K562 (cell line): Measurements from ENCODE around the gene UTRN. TPM values are rescaled to one million over a fixed set of nuclear protein-coding genes. Genes with fewer than 3 reads are reported as not detected.

Source experiments
- ATAC-seq: fragments of 200-7000 bp; cut with Tn5 transposase; 3 replicates; pipeline ENCODE4 v1.9.1; 2020; ENCODE audit warnings: moderate library complexity
- BruUV-seq: library from RNA; stranded (reverse); fragments of 400-500 nt; replicated peaks from 2 replicates; lab custom pipeline; 2021; lab: Mats Ljungman, UMichigan
- CTCF ChIA-PET: fragments of 300-600 bp; formaldehyde crosslinking; extraction: SDS; loops from one replicate; lab custom pipeline; 2021; ENCODE audit warnings: low intra/inter-chr PET ratio; lab: Yijun Ruan, JAX
- POLR2A ChIA-PET: fragments of 300-600, 350-650 bp; sonication (Branson Sonifier 250); formaldehyde crosslinking; extraction: SDS; loops from one replicate; lab custom pipeline; 2021; ENCODE audit warnings: antibody characterized with exemption, inconsistent platforms; lab: Yijun Ruan, JAX
- DNase-seq, 4 experiments: peaks; one replicate each; pipeline versions ENCODE4 v3.0.0 to v3.0.0-alpha.2; 2011 to 2018; ENCODE audit warnings: low spot score in 3 of 4, mixed read lengths in 3 of 4; ENCODE audit errors: extremely low read depth in 1 of 4
- FAIRE-seq: peaks from 2 replicates; lab custom pipeline; 2011; peaks lifted over from hg19 to GRCh38; lab: Jason Lieb, UNC
- H2AFZ ChIP-seq: 2 replicates; pipeline ENCODE4 v1.6.0; 2011; ENCODE audit warnings: low read depth, low read length, control low read depth, inconsistent platforms
- H3K27ac ChIP-seq: fragments of 200-600 bp; 3 replicates; pipeline ENCODE4 v1.8.0; 2011; ENCODE audit warnings: low read depth, mild to moderate bottlenecking, control low read depth, inconsistent platforms, low read length, moderate library complexity, mixed read lengths; ENCODE audit errors: extremely low read depth
- H3K27me3 ChIP-seq, 2 experiments: fragments of 300-600 bp in 1 of 2; 2 replicates in 1 of 2; 3 replicates in 1 of 2; pipeline versions ENCODE4 v1.6.0 to v1.8.0; 2011; ENCODE audit warnings: inconsistent platforms in 2 of 2, low read length in 2 of 2, mild to moderate bottlenecking in 1 of 2, mixed read lengths in 1 of 2, moderate library complexity in 1 of 2; ENCODE audit not compliant: control insufficient read depth in 2 of 2, insufficient read depth in 2 of 2
- H3K36me3 ChIP-seq: fragments of 300-600 bp; 3 replicates; pipeline ENCODE4 v1.8.0; 2011; ENCODE audit warnings: mild to moderate bottlenecking, low read length, inconsistent platforms; ENCODE audit not compliant: control insufficient read depth, insufficient read depth
- H3K4me1 ChIP-seq, 2 experiments: fragments of 200-600 bp in 1 of 2; replicated peaks in 1 of 2; 2 replicates in 1 of 2; 3 replicates in 1 of 2; pipeline versions ENCODE4 v1.5.1 to v1.8.0; 2011; ENCODE audit warnings: inconsistent platforms in 2 of 2, low read length in 2 of 2, mild to moderate bottlenecking in 1 of 2, mixed read lengths in 1 of 2, moderate library complexity in 1 of 2; ENCODE audit not compliant: control insufficient read depth in 2 of 2, insufficient read depth in 2 of 2
- H3K4me2 ChIP-seq: 2 replicates; pipeline ENCODE4 v1.6.1; 2011; ENCODE audit warnings: low read length, control low read depth, inconsistent platforms, mixed read lengths; ENCODE audit not compliant: insufficient read depth
- H3K4me3 ChIP-seq: fragments of 200-600 bp; sonication (generic), shearing (Covaris generic); 2 replicates; pipeline ENCODE4 v1.5.1; 2016; ENCODE audit warnings: control low read depth, inconsistent platforms
- H3K79me2 ChIP-seq: fragments of 200-600 bp; 3 replicates; pipeline ENCODE4 v1.8.0; 2011; ENCODE audit warnings: low read length, inconsistent platforms; ENCODE audit not compliant: control insufficient read depth, insufficient read depth
- H3K9ac ChIP-seq, 2 experiments: 2 replicates each; pipeline versions ENCODE4 v1.6.0 to v1.6.1; 2011; ENCODE audit warnings: low read depth in 2 of 2, low read length in 2 of 2, control low read depth in 1 of 2, inconsistent platforms in 1 of 2, mild to moderate bottlenecking in 1 of 2, mixed read lengths in 1 of 2; ENCODE audit not compliant: insufficient read depth in 1 of 2
- H3K9me1 ChIP-seq: one replicate; pipeline ENCODE4 v1.6.0; 2011; ENCODE audit warnings: inconsistent platforms, mild to moderate bottlenecking, low read length, moderate library complexity; ENCODE audit not compliant: control insufficient read depth, insufficient read depth
- H3K9me3 ChIP-seq: replicated peaks from 2 replicates; pipeline ENCODE4 v1.5.1; 2011; ENCODE audit warnings: low read depth, low read length, inconsistent platforms; ENCODE audit not compliant: control insufficient read depth, insufficient read depth
- H4K20me1 ChIP-seq: replicated peaks from 2 replicates; pipeline ENCODE4 v1.6.1; 2011; ENCODE audit warnings: low read length, inconsistent platforms, mixed read lengths; ENCODE audit not compliant: control insufficient read depth, insufficient read depth
- AFF1 ChIP-seq, 2 experiments: fragments of 450-650 bp; IDR thresholded peaks; 2 replicates each; pipeline ENCODE4 v1.6.1; 2018; ENCODE audit warnings: mild to moderate bottlenecking in 2 of 2, low read depth in 1 of 2; ENCODE audit not compliant: partially characterized antibody in 2 of 2
- BRCA1 ChIP-seq, 2 experiments: fragments of 450-650 bp in 1 of 2; sonication (generic) in 1 of 2; formaldehyde crosslinking in 1 of 2; IDR thresholded peaks; 2 replicates each; pipeline versions ENCODE4 v1.5.0 to v1.6.1; 2017 to 2020; ENCODE audit warnings: mild to moderate bottlenecking in 1 of 2, missing genetic modification reagents in 1 of 2
- ETV1 ChIP-seq: fragments of 450-650 bp; conservative IDR thresholded peaks from 2 replicates; pipeline ENCODE4 v1.6.1; 2016; ENCODE audit warnings: missing genetic modification characterization, control low read depth, low read depth, missing compliant biosample characterization
- HCFC1 ChIP-seq: IDR thresholded peaks from 2 replicates; pipeline ENCODE4 v1.6.1; 2012; ENCODE audit warnings: low read depth, low read length, improper control_type of control experiment
- HLTF ChIP-seq: fragments of 450-650 bp; IDR thresholded peaks from 2 replicates; pipeline ENCODE4 v1.6.1; 2016
- HOXB6 ChIP-seq: fragments of 250-450 bp; sonication (Bioruptor Pico); IDR thresholded peaks from 2 replicates; pipeline ENCODE4 v1.5.1; 2022; ENCODE audit warnings: mild to moderate bottlenecking, borderline replicate concordance
- MTF1 ChIP-seq: fragments of 250-450 bp; sonication (Bioruptor Pico); IDR thresholded peaks from 2 replicates; pipeline ENCODE4 v1.9.0; 2021; ENCODE audit warnings: moderate library complexity, mild to moderate bottlenecking, inconsistent platforms, borderline replicate concordance
- MYBL2 ChIP-seq, 2 experiments: fragments of 450-650 bp in 1 of 2; sonication (generic) in 1 of 2; formaldehyde crosslinking in 1 of 2; IDR thresholded peaks; 2 replicates each; pipeline versions ENCODE4 v1.6.1 to v1.8.1; 2017 to 2022; ENCODE audit warnings: borderline replicate concordance in 1 of 2, inconsistent platforms in 1 of 2, low read depth in 1 of 2, mild to moderate bottlenecking in 1 of 2, missing genetic modification reagents in 1 of 2, moderate library complexity in 1 of 2
- MYC ChIP-seq, 2 experiments: fragments of 250-450 bp in 1 of 2; sonication (Bioruptor Pico) in 1 of 2; IDR thresholded peaks; 2 replicates each; pipeline versions ENCODE4 v1.5.1 to v1.6.1; 2012 to 2021; ENCODE audit warnings: low read depth in 2 of 2, borderline replicate concordance in 1 of 2, improper control_type of control experiment in 1 of 2, low read length in 1 of 2, mild to moderate bottlenecking in 1 of 2, moderate library complexity in 1 of 2
- NFIX ChIP-seq: fragments of 250-450 bp; sonication (Bioruptor Pico); IDR thresholded peaks from 2 replicates; pipeline ENCODE4 v1.4.0; 2020; ENCODE audit warnings: low read depth, mild to moderate bottlenecking, moderate library complexity
- RBM25 ChIP-seq: fragments of 200-400 bp; formaldehyde crosslinking; IDR thresholded peaks from 2 replicates; pipeline ENCODE4 v1.6.1; 2018; ENCODE audit warnings: low read length, low read depth, moderate library complexity; ENCODE audit not compliant: severe bottlenecking
- ZBTB7A ChIP-seq: IDR thresholded peaks from 2 replicates; pipeline ENCODE4 v1.6.1; 2011; ENCODE audit warnings: low read depth, mild to moderate bottlenecking, low read length, moderate library complexity, borderline replicate concordance; ENCODE audit not compliant: control insufficient read depth
- ZNF239 ChIP-seq: fragments of 250-450 bp; sonication (Bioruptor Pico); IDR thresholded peaks from 2 replicates; pipeline ENCODE4 v1.4.0; 2020; ENCODE audit warnings: mild to moderate bottlenecking
- ZNF699 ChIP-seq: fragments of 250-450 bp; sonication (Bioruptor Pico); IDR thresholded peaks from 2 replicates; pipeline ENCODE4 v1.8.0; 2021; ENCODE audit warnings: mild to moderate bottlenecking, moderate library complexity; ENCODE audit not compliant: insufficient replicate concordance
- ZNF780A ChIP-seq: fragments of 250-450 bp; sonication (Bioruptor Pico); IDR thresholded peaks from 2 replicates; pipeline ENCODE4 v1.5.0; 2021; ENCODE audit warnings: mild to moderate bottlenecking
- WGBS: fragments of 100-300 bp; shearing (Covaris generic); methylation state at CpG from one replicate; pipeline ENCODE4 v1.1.6; 2016; ENCODE audit warnings: low coverage, mixed read lengths; ENCODE audit not compliant: insufficient coverage; ENCODE audit errors: missing lambda C conversion rate; 5-methylcytosine and 5-hydroxymethylcytosine counted together
- in situ Hi-C: fragments of 300-500 bp; cut with MboI; formaldehyde crosslinking; loops from 4 replicates; pipeline ENCODE4 v1.15.0; 2018; ENCODE audit warnings: inconsistent platforms, mixed read lengths
- intact Hi-C: fragments of 100-400 bp; cut with micrococcal nuclease; formaldehyde crosslinking; loops from 2 replicates; pipeline ENCODE4 v1.14.2; 2022
- polyA plus RNA-seq, 8 experiments: library from polyadenylated mRNA; depleted of rRNA in 4 of 8; stranded (reverse) in 5 of 8; unstranded in 3 of 8; fragments of >200 nt; fragmentation: Nextera tagmentation in 2 of 8; fragmentation: Illumina TruSeq in 1 of 8; extraction: Ambion mirVana in 2 of 8; extraction: Trizol in 1 of 8; gene quantifications; 2 replicates each; pipeline versions ENCODE4 v1.2.1 to v1.2.3, GENCODE V29; 2011 to 2014; ENCODE audit warnings: inconsistent platforms in 1 of 8, missing spikeins in 1 of 8
- total RNA-seq, 7 experiments: library from RNA; depleted of rRNA in 6 of 7; stranded (reverse); fragments of >200 nt in 6 of 7; fragmentation: Illumina TruSeq in 2 of 7; extraction: Trizol in 2 of 7; gene quantifications; 2 replicates each; pipeline versions ENCODE4 v1.2.1 to v1.2.3, GENCODE V29; 2011 to 2021; ENCODE audit warnings: low replicate concordance in 1 of 7

UTRN gene
- total and polyA plus RNA-seq, 9 of the 15 experiments (the other 6 are each of a cell fraction or from before 2014, with no cell fraction given) = 0.94 to 22.4 (median 10.0) TPM

- TF ChIP-seq RBM25 (no peak), HOXB6 (CRISPR knock-in tag) (no peak), MTF1 (CRISPR knock-in tag) (no peak)
These were observed 34.1 kb downstream of the UTRN start (continued) for GRCh38 chr6:144319211-144319610.

GRCh38 chr6:144320741-144321140 is 35.6 kb downstream of the UTRN start:
- ChIA-PET CTCF (no interaction called here), POLR2A (no interaction called here)
- H3K4me3 ChIP-seq = no peak overlapping the region
- H3K9me1 ChIP-seq = no peaks in the 10 kb centered on the region
- peaks cover 3 to 13% of the 10 kb centered on the region in 2 experiments; a peak in 3 of 5 replicates for H3K27me3 ChIP-seq
- intact Hi-C loops = no loop called here
- 7% methylated on average over 5 of the region's 5 CpGs for WGBS
- H4K20me1 ChIP-seq = no peaks in the 10 kb centered on the region
- H3K9me3 ChIP-seq = no peaks in the 10 kb centered on the region
- in situ Hi-C loops = no loop called here
- no peaks in the 10 kb centered on the region for H3K79me2 ChIP-seq
- no peak for DNase-seq
- no peaks in the 10 kb centered on the region for H3K36me3 ChIP-seq
- BruUV-seq = no TSS peak
- no peak overlapping the region for H3K4me2 ChIP-seq
- H3K9ac ChIP-seq = no peak overlapping the region
- no peak for FAIRE-seq
- H3K4me1 ChIP-seq = no peaks in the 10 kb centered on the region
- H2AFZ ChIP-seq = no peak overlapping the region
- no peak overlapping the region for H3K27ac ChIP-seq
- ATAC-seq = no peak
- TF ChIP-seq ZBTB7A = no peak
- no peak for TF ChIP-seq MYC (IDR thresholded peaks at IDR 0.05; ENCODE audit: low read depth, low read length)
- no peak for TF ChIP-seq MYC (CRISPR knock-in tag; IDR thresholded peaks at IDR 0.05; ENCODE audit: borderline replicate concordance, low read depth)
- TF ChIP-seq ZNF699 (CRISPR knock-in tag) = no peak
- no peak for TF ChIP-seq HLTF
- TF ChIP-seq MYBL2 (IDR thresholded peaks at IDR 0.05; ENCODE audit: low read depth) = no peak
- no peak for TF ChIP-seq MYBL2 (CRISPR knock-in tag; IDR thresholded peaks at IDR 0.05; ENCODE audit: borderline replicate concordance)
- TF ChIP-seq HCFC1 = no peak
- TF ChIP-seq ZNF780A (CRISPR knock-in tag) = no peak
- TF ChIP-seq AFF1 (IDR thresholded peaks at IDR 0.05; ENCODE audit: low read depth in 1 of 2, partially characterized antibody in 2 of 2) = no peak
- TF ChIP-seq ZNF239 = no peak
- no peak for TF ChIP-seq BRCA1 (IDR thresholded peaks at IDR 0.05)
- no peak for TF ChIP-seq BRCA1 (CRISPR knock-in tag; IDR thresholded peaks at IDR 0.05)
- no peak for TF ChIP-seq ETV1
- no peak for TF ChIP-seq NFIX (CRISPR knock-in tag)
